K562 (cell line): ENCODE results near the gene FAM117B. TPM values are rescaled to one million over a fixed set of nuclear protein-coding genes. Genes with fewer than 3 reads are reported as not detected.

Experiments
- ATAC-seq: fragments of 200-7000 bp; cut with Tn5 transposase; 3 replicates; pipeline ENCODE4 v1.9.1; 2020; ENCODE audit warnings: moderate library complexity
- BruUV-seq: library from RNA; stranded (reverse); fragments of 400-500 nt; replicated peaks from 2 replicates; lab custom pipeline; 2021; lab: Mats Ljungman, UMichigan
- CTCF ChIA-PET: fragments of 300-600 bp; formaldehyde crosslinking; extraction: SDS; loops from one replicate; lab custom pipeline; 2021; ENCODE audit warnings: low intra/inter-chr PET ratio; lab: Yijun Ruan, JAX
- POLR2A ChIA-PET: fragments of 300-600, 350-650 bp; sonication (Branson Sonifier 250); formaldehyde crosslinking; extraction: SDS; loops from one replicate; lab custom pipeline; 2021; ENCODE audit warnings: antibody characterized with exemption, inconsistent platforms; lab: Yijun Ruan, JAX
- DNase-seq, 4 experiments: peaks; one replicate each; pipeline versions ENCODE4 v3.0.0 to v3.0.0-alpha.2; 2011 to 2018; ENCODE audit warnings: low spot score in 3 of 4, mixed read lengths in 3 of 4; ENCODE audit errors: extremely low read depth in 1 of 4
- FAIRE-seq: peaks from 2 replicates; lab custom pipeline; 2011; peaks lifted over from hg19 to GRCh38; lab: Jason Lieb, UNC
- H2AFZ ChIP-seq: 2 replicates; pipeline ENCODE4 v1.6.0; 2011; ENCODE audit warnings: low read depth, low read length, control low read depth, inconsistent platforms
- H3K27ac ChIP-seq: fragments of 200-600 bp; 3 replicates; pipeline ENCODE4 v1.8.0; 2011; ENCODE audit warnings: low read depth, mild to moderate bottlenecking, control low read depth, inconsistent platforms, low read length, moderate library complexity, mixed read lengths; ENCODE audit errors: extremely low read depth
- H3K27me3 ChIP-seq, 2 experiments: fragments of 300-600 bp in 1 of 2; 2 replicates in 1 of 2; 3 replicates in 1 of 2; pipeline versions ENCODE4 v1.6.0 to v1.8.0; 2011; ENCODE audit warnings: inconsistent platforms in 2 of 2, low read length in 2 of 2, mild to moderate bottlenecking in 1 of 2, mixed read lengths in 1 of 2, moderate library complexity in 1 of 2; ENCODE audit not compliant: control insufficient read depth in 2 of 2, insufficient read depth in 2 of 2
- H3K36me3 ChIP-seq: fragments of 300-600 bp; 3 replicates; pipeline ENCODE4 v1.8.0; 2011; ENCODE audit warnings: mild to moderate bottlenecking, low read length, inconsistent platforms; ENCODE audit not compliant: control insufficient read depth, insufficient read depth
- H3K4me1 ChIP-seq, 2 experiments: fragments of 200-600 bp in 1 of 2; replicated peaks in 1 of 2; 2 replicates in 1 of 2; 3 replicates in 1 of 2; pipeline versions ENCODE4 v1.5.1 to v1.8.0; 2011; ENCODE audit warnings: inconsistent platforms in 2 of 2, low read length in 2 of 2, mild to moderate bottlenecking in 1 of 2, mixed read lengths in 1 of 2, moderate library complexity in 1 of 2; ENCODE audit not compliant: control insufficient read depth in 2 of 2, insufficient read depth in 2 of 2
- H3K4me2 ChIP-seq: 2 replicates; pipeline ENCODE4 v1.6.1; 2011; ENCODE audit warnings: low read length, control low read depth, inconsistent platforms, mixed read lengths; ENCODE audit not compliant: insufficient read depth
- H3K4me3 ChIP-seq: fragments of 200-600 bp; sonication (generic), shearing (Covaris generic); 2 replicates; pipeline ENCODE4 v1.5.1; 2016; ENCODE audit warnings: control low read depth, inconsistent platforms
- H3K79me2 ChIP-seq: fragments of 200-600 bp; 3 replicates; pipeline ENCODE4 v1.8.0; 2011; ENCODE audit warnings: low read length, inconsistent platforms; ENCODE audit not compliant: control insufficient read depth, insufficient read depth
- H3K9ac ChIP-seq, 2 experiments: 2 replicates each; pipeline versions ENCODE4 v1.6.0 to v1.6.1; 2011; ENCODE audit warnings: low read depth in 2 of 2, low read length in 2 of 2, control low read depth in 1 of 2, inconsistent platforms in 1 of 2, mild to moderate bottlenecking in 1 of 2, mixed read lengths in 1 of 2; ENCODE audit not compliant: insufficient read depth in 1 of 2
- H3K9me1 ChIP-seq: one replicate; pipeline ENCODE4 v1.6.0; 2011; ENCODE audit warnings: inconsistent platforms, mild to moderate bottlenecking, low read length, moderate library complexity; ENCODE audit not compliant: control insufficient read depth, insufficient read depth
- H3K9me3 ChIP-seq: replicated peaks from 2 replicates; pipeline ENCODE4 v1.5.1; 2011; ENCODE audit warnings: low read depth, low read length, inconsistent platforms; ENCODE audit not compliant: control insufficient read depth, insufficient read depth
- H4K20me1 ChIP-seq: replicated peaks from 2 replicates; pipeline ENCODE4 v1.6.1; 2011; ENCODE audit warnings: low read length, inconsistent platforms, mixed read lengths; ENCODE audit not compliant: control insufficient read depth, insufficient read depth
- ARID2 ChIP-seq: fragments of 450-650 bp; IDR thresholded peaks from 2 replicates; pipeline ENCODE4 v1.6.1; 2017; ENCODE audit warnings: antibody characterized with exemption, mild to moderate bottlenecking
- CBFA2T2 ChIP-seq: fragments of 450-650 bp; conservative IDR thresholded peaks from 2 replicates; pipeline ENCODE4 v1.6.1; 2017; ENCODE audit warnings: mild to moderate bottlenecking
- CSDE1 ChIP-seq, 2 experiments: fragments of 450-650 bp; IDR thresholded peaks; 2 replicates each; pipeline ENCODE4 v1.6.1; 2016; ENCODE audit warnings: mild to moderate bottlenecking in 1 of 2
- FOXP4 ChIP-seq: sonication (generic); formaldehyde crosslinking; IDR thresholded peaks from 2 replicates; pipeline ENCODE4 v1.8.0; 2022; ENCODE audit warnings: mild to moderate bottlenecking, missing genetic modification reagents, borderline replicate concordance
- HMG20A ChIP-seq: fragments of 450-650 bp; formaldehyde crosslinking; conservative IDR thresholded peaks from 2 replicates; pipeline ENCODE4 v1.4.0; 2020; ENCODE audit warnings: mild to moderate bottlenecking, mixed read lengths
- KAT8 ChIP-seq: fragments of 450-650 bp; IDR thresholded peaks from 2 replicates; pipeline ENCODE4 v1.6.1; 2016; ENCODE audit warnings: low read depth, mild to moderate bottlenecking
- PTTG1 ChIP-seq: fragments of 450-650 bp; IDR thresholded peaks from 2 replicates; pipeline ENCODE4 v1.6.1; 2016; ENCODE audit warnings: low read depth, mild to moderate bottlenecking, missing genetic modification characterization, missing compliant biosample characterization
- TSC22D4 ChIP-seq: fragments of 450-650 bp; IDR thresholded peaks from 2 replicates; pipeline ENCODE4 v1.6.1; 2016; ENCODE audit warnings: missing genetic modification characterization, missing biosample characterization, control low read depth
- USF1 ChIP-seq: sonication (generic); formaldehyde crosslinking; IDR thresholded peaks from 2 replicates; pipeline ENCODE4 v1.9.0; 2022; ENCODE audit warnings: mild to moderate bottlenecking, missing genetic modification reagents
- ZFP91 ChIP-seq: sonication (generic); formaldehyde crosslinking; IDR thresholded peaks from 2 replicates; pipeline ENCODE4 v1.8.0; 2022; ENCODE audit warnings: mild to moderate bottlenecking, missing genetic modification reagents
- ZNF121 ChIP-seq: sonication (generic); formaldehyde crosslinking; conservative IDR thresholded peaks from 2 replicates; pipeline ENCODE4 v1.8.0; 2022; ENCODE audit warnings: missing genetic modification reagents
- ZNF143 ChIP-seq: sonication (generic); formaldehyde crosslinking; IDR thresholded peaks from 2 replicates; pipeline ENCODE4 v1.9.0; 2022; ENCODE audit warnings: mild to moderate bottlenecking, missing genetic modification reagents
- ZNF174 ChIP-seq: fragments of 250-450 bp; sonication (Bioruptor Pico); IDR thresholded peaks from 2 replicates; pipeline ENCODE4 v1.4.0; 2020; ENCODE audit warnings: mild to moderate bottlenecking
- WGBS: fragments of 100-300 bp; shearing (Covaris generic); methylation state at CpG from one replicate; pipeline ENCODE4 v1.1.6; 2016; ENCODE audit warnings: low coverage, mixed read lengths; ENCODE audit not compliant: insufficient coverage; ENCODE audit errors: missing lambda C conversion rate; 5-methylcytosine and 5-hydroxymethylcytosine counted together
- in situ Hi-C: fragments of 300-500 bp; cut with MboI; formaldehyde crosslinking; loops from 4 replicates; pipeline ENCODE4 v1.15.0; 2018; ENCODE audit warnings: inconsistent platforms, mixed read lengths
- intact Hi-C: fragments of 100-400 bp; cut with micrococcal nuclease; formaldehyde crosslinking; loops from 2 replicates; pipeline ENCODE4 v1.14.2; 2022
- polyA plus RNA-seq, 8 experiments: library from polyadenylated mRNA; depleted of rRNA in 4 of 8; stranded (reverse) in 5 of 8; unstranded in 3 of 8; fragments of >200 nt; fragmentation: Nextera tagmentation in 2 of 8; fragmentation: Illumina TruSeq in 1 of 8; extraction: Ambion mirVana in 2 of 8; extraction: Trizol in 1 of 8; gene quantifications; 2 replicates each; pipeline versions ENCODE4 v1.2.1 to v1.2.3, GENCODE V29; 2011 to 2014; ENCODE audit warnings: inconsistent platforms in 1 of 8, missing spikeins in 1 of 8
- total RNA-seq, 7 experiments: library from RNA; depleted of rRNA in 6 of 7; stranded (reverse); fragments of >200 nt in 6 of 7; fragmentation: Illumina TruSeq in 2 of 7; extraction: Trizol in 2 of 7; gene quantifications; 2 replicates each; pipeline versions ENCODE4 v1.2.1 to v1.2.3, GENCODE V29; 2011 to 2021; ENCODE audit warnings: low replicate concordance in 1 of 7
- TF ChIP-seq, protein P1 (sequence below), 2 experiments: fragments of 150-350 bp in 1 of 2; IDR thresholded peaks; 2 replicates each; pipeline ENCODE4 v1.6.1; 2012 to 2016; ENCODE audit warnings: low read depth in 2 of 2, low read length in 2 of 2, mild to moderate bottlenecking in 1 of 2, moderate library complexity in 1 of 2

FAM117B gene
- total and polyA plus RNA-seq, 9 of the 15 experiments (the other 6 are each of a cell fraction or from before 2014, with no cell fraction given): 1.6 to 5.2 (median 2.6) TPM

GRCh38 chr2:202599105-202599504 is 35.7 kb upstream of the FAM117B start:
- WGBS: 14% methylated on average over 1 of the region's 2 CpGs
- Histone ChIP-seq H3K79me2 (no peaks in the 10 kb centered on the region), H3K27me3 (no peaks in the 10 kb centered on the region), H3K4me3 (no peak overlapping the region), H2AFZ (no peak overlapping the region), H3K36me3 (no peaks in the 10 kb centered on the region), H4K20me1 (no peaks in the 10 kb centered on the region), H3K4me2 (no peak overlapping the region), H3K4me1 (no peaks in the 10 kb centered on the region; a peak in 1 of 5 replicates), H3K27ac (no peak overlapping the region), H3K9me1 (no peaks in the 10 kb centered on the region), H3K9ac (no peak overlapping the region), H3K9me3 (no peaks in the 10 kb centered on the region)
- no TSS peak for BruUV-seq
- CTCF ChIA-PET: no interaction called here
- ATAC-seq (no peak), FAIRE-seq (no peak), DNase-seq (no peak)
- in situ Hi-C loops (loop anchor here (25.0 kb wide), 1 partner anchor 863 kb away; no protein-coding TSS in a partner anchor), intact Hi-C loops (no loop called here)
- POLR2A ChIA-PET: interaction anchor here (0.6 kb wide), 1 partner anchor 1685 kb away, joined by 4 read pairs; no protein-coding TSS in a partner anchor
- TF ChIP-seq KAT8 (no peak), CSDE1 (IDR thresholded peaks at IDR 0.05) (no peak), ZFP91 (CRISPR knock-in tag) (no peak), CBFA2T2 (no peak), USF1 (CRISPR knock-in tag) (no peak), ZNF174 (CRISPR knock-in tag) (no peak), TSC22D4 (tag) (no peak), ZNF143 (CRISPR knock-in tag) (no peak), FOXP4 (CRISPR knock-in tag) (no peak), PTTG1 (tag) (no peak), ARID2 (no peak), HMG20A (no peak), ZNF121 (CRISPR knock-in tag) (no peak)
- TF ChIP-seq, protein P1, sequence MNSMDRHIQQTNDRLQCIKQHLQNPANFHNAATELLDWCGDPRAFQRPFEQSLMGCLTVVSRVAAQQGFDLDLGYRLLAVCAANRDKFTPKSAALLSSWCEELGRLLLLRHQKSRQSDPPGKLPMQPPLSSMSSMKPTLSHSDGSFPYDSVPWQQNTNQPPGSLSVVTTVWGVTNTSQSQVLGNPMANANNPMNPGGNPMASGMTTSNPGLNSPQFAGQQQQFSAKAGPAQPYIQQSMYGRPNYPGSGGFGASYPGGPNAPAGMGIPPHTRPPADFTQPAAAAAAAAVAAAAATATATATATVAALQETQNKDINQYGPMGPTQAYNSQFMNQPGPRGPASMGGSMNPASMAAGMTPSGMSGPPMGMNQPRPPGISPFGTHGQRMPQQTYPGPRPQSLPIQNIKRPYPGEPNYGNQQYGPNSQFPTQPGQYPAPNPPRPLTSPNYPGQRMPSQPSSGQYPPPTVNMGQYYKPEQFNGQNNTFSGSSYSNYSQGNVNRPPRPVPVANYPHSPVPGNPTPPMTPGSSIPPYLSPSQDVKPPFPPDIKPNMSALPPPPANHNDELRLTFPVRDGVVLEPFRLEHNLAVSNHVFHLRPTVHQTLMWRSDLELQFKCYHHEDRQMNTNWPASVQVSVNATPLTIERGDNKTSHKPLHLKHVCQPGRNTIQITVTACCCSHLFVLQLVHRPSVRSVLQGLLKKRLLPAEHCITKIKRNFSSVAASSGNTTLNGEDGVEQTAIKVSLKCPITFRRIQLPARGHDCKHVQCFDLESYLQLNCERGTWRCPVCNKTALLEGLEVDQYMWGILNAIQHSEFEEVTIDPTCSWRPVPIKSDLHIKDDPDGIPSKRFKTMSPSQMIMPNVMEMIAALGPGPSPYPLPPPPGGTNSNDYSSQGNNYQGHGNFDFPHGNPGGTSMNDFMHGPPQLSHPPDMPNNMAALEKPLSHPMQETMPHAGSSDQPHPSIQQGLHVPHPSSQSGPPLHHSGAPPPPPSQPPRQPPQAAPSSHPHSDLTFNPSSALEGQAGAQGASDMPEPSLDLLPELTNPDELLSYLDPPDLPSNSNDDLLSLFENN (IDR thresholded peaks at IDR 0.05; ENCODE audit: low read depth in 2 of 2, low read length in 2 of 2): no peak
